ENCODE results near the gene NUBP1. TPM values are rescaled to one million over a fixed set of nuclear protein-coding genes. Genes with fewer than 3 reads are reported as not detected.

NUBP1 gene
- total RNA-seq, 1 donor = 22.8 TPM

GRCh38 chr16:10808850-10809249 is 65.2 kb downstream of the NUBP1 start:
- H3K27me3 ChIP-seq (ENCODE audit: insufficient read depth, low read length) = no peaks in the 10 kb centered on the region
- H3K4me1 ChIP-seq (ENCODE audit: insufficient read depth, low read length) = peaks cover 47% of the 10 kb centered on the region
- no peaks in the 10 kb centered on the region for H3K9me3 ChIP-seq (ENCODE audit: low read depth, low read length)
- H3K4me3 ChIP-seq (ENCODE audit: low read length) = no peak overlapping the region

GRCh38 chr16:10809706-10810105 is 66.1 kb downstream of the NUBP1 start:
- Histone ChIP-seq H3K4me3 (ENCODE audit: low read length) (no peak overlapping the region), H3K4me1 (ENCODE audit: insufficient read depth, low read length) (peaks cover 44% of the 10 kb centered on the region), H3K27me3 (ENCODE audit: insufficient read depth, low read length) (no peaks in the 10 kb centered on the region), H3K9me3 (ENCODE audit: low read depth, low read length) (no peaks in the 10 kb centered on the region)

GRCh38 chr16:10812312-10813098 is 68.9 kb downstream of the NUBP1 start:
- no peaks in the 10 kb centered on the region for H3K27me3 ChIP-seq (ENCODE audit: insufficient read depth, low read length)
- H3K9me3 ChIP-seq (ENCODE audit: low read depth, low read length) = no peaks in the 10 kb centered on the region
- H3K4me1 ChIP-seq (ENCODE audit: insufficient read depth, low read length) = peaks cover 22% of the 10 kb centered on the region
- no peak overlapping the region for H3K4me3 ChIP-seq (ENCODE audit: low read length)

- H3K9me3 ChIP-seq (ENCODE audit: low read depth, low read length) = no peaks in the 10 kb centered on the region
- H3K4me1 ChIP-seq (ENCODE audit: insufficient read depth, low read length) = peaks cover 18% of the 10 kb centered on the region
- no peak overlapping the region for H3K4me3 ChIP-seq (ENCODE audit: low read length)
- no peaks in the 10 kb centered on the region for H3K27me3 ChIP-seq (ENCODE audit: insufficient read depth, low read length)
These were observed 69.4 kb downstream of the NUBP1 start for GRCh38 chr16:10813099-10813455.

GRCh38 chr16:10817514-10817913 is 73.9 kb downstream of the NUBP1 start:
- H3K27me3 ChIP-seq (ENCODE audit: insufficient read depth, low read length) = no peaks in the 10 kb centered on the region
- H3K4me1 ChIP-seq (ENCODE audit: insufficient read depth, low read length) = peaks cover 8% of the 10 kb centered on the region
- H3K4me3 ChIP-seq (ENCODE audit: low read length) = no peak overlapping the region
- no peaks in the 10 kb centered on the region for H3K9me3 ChIP-seq (ENCODE audit: low read depth, low read length)

GRCh38 chr16:10817963-10818941 is 74.6 kb downstream of the NUBP1 start, which contains the start of gene TVP23A:
Gene TVP23A, minus strand, starts transcription at chr16:10818794. Its CDS starts 301 bp downstream, at chr16:10818493.
- no peak within 1 kb of the TSS for H3K4me3 ChIP-seq (ENCODE audit: low read length)
- H3K4me1 ChIP-seq (ENCODE audit: insufficient read depth, low read length) = peaks cover under 1% of the 10 kb centered on the region
- no peaks in the 10 kb centered on the region for H3K9me3 ChIP-seq (ENCODE audit: low read depth, low read length)
- no peaks in the 10 kb centered on the region for H3K27me3 ChIP-seq (ENCODE audit: insufficient read depth, low read length)

Other genes starting within 250 kb of the NUBP1 start
- 0.10 TPM for gene EMP2, start 163.2 kb upstream of the NUBP1 start, total RNA-seq
- gene TEKT5, start 48.9 kb upstream of the NUBP1 start, total RNA-seq = not detected
- not detected for gene TVP23A, start 75.0 kb downstream of the NUBP1 start, total RNA-seq
- gene CIITA, start 133.4 kb downstream of the NUBP1 start, total RNA-seq = 10.4 TPM
- gene DEXI, start 198.6 kb downstream of the NUBP1 start, total RNA-seq = 7.5 TPM
- 26.9 TPM for gene CLEC16A, start 200.7 kb downstream of the NUBP1 start, total RNA-seq

Data from mononuclear cell (primary cell).